NT2/D1 (cell line): ENCODE results near the gene LGALS4.
"Not testable (repeated sequence)": the region's sequence is repeated elsewhere in the genome, so short reads cannot be mapped to it uniquely, and the experiment has no call there.

Experiments
- DNase-seq: peaks from one replicate; pipeline ENCODE4 v3.0.0-alpha.2; 2011; ENCODE audit warnings: low read depth, low spot score
- H3K27me3 ChIP-seq: 2 replicates; pipeline ENCODE4 v1.6.0; 2011; ENCODE audit warnings: mild to moderate bottlenecking; ENCODE audit not compliant: insufficient read length, insufficient read depth
- H3K36me3 ChIP-seq: 2 replicates; pipeline ENCODE4 v1.6.1; 2011; ENCODE audit warnings: mild to moderate bottlenecking, low read length, mixed read lengths; ENCODE audit not compliant: insufficient read depth, insufficient read length
- H3K4me1 ChIP-seq: 2 replicates; pipeline ENCODE4 v1.5.1; 2011; ENCODE audit not compliant: insufficient read depth, insufficient read length
- H3K4me3 ChIP-seq: 2 replicates; pipeline ENCODE4 v1.5.1; 2011; ENCODE audit warnings: low read depth; ENCODE audit not compliant: insufficient read length
- H3K9ac ChIP-seq: 2 replicates; pipeline ENCODE4 v1.6.0; 2011; ENCODE audit warnings: low read depth; ENCODE audit not compliant: insufficient read length
- H3K9me3 ChIP-seq: 2 replicates; pipeline ENCODE4 v1.5.1; 2011; ENCODE audit warnings: mild to moderate bottlenecking, low read length; ENCODE audit not compliant: insufficient read depth
- SUZ12 ChIP-seq: IDR thresholded peaks from 2 replicates; pipeline ENCODE4 v1.6.1; 2011; ENCODE audit not compliant: insufficient read length, insufficient read depth; ENCODE audit errors: extremely low read depth
- YY1 ChIP-seq: IDR thresholded peaks from 2 replicates; pipeline ENCODE4 v1.6.1; 2011; ENCODE audit not compliant: insufficient read length, insufficient read depth
- ZNF274 ChIP-seq: IDR thresholded peaks from 2 replicates; pipeline ENCODE4 v1.6.1; 2011; ENCODE audit warnings: mild to moderate bottlenecking, low read depth, low read length

LGALS4 gene

GRCh38 chr19:38816131-38816750 is 3.5 kb upstream of the LGALS4 start:
- TF ChIP-seq SUZ12 (no peak), YY1 (no peak), ZNF274 (no peak)
- no peak for DNase-seq
- Histone ChIP-seq H3K9me3 (peaks cover 6% of the 10 kb centered on the region; the same call in 1 of the 2 replicates), H3K4me1 (peaks cover 4% of the 10 kb centered on the region), H3K4me3 (no peak overlapping the region), H3K9ac (no peak overlapping the region), H3K27me3 (no peaks in the 10 kb centered on the region), H3K36me3 (peaks cover 28% of the 10 kb centered on the region)

GRCh38 chr19:38815059-38816001 is 2.6 kb upstream of the LGALS4 start:
- Histone ChIP-seq H3K4me3 (no peak overlapping the region), H3K36me3 (peaks cover 28% of the 10 kb centered on the region), H3K9ac (no peak overlapping the region), H3K4me1 (peaks cover 4% of the 10 kb centered on the region), H3K9me3 (no peaks in the 10 kb centered on the region), H3K27me3 (no peaks in the 10 kb centered on the region)
- TF ChIP-seq YY1 (no peak), ZNF274 (no peak), SUZ12 (no peak)
- no peak for DNase-seq

- not testable (repeated sequence) for H3K9me3 ChIP-seq, H3K4me3 ChIP-seq, H3K4me1 ChIP-seq, DNase-seq, H3K27me3 ChIP-seq, H3K9ac ChIP-seq
- H3K36me3 ChIP-seq, result peaks cover 28% of the 10 kb centered on the region
Observed at GRCh38 chr19:38813932-38814331, 1.2 kb upstream of the LGALS4 start.

GRCh38 chr19:38813323-38813722 is 578 bp upstream of the LGALS4 start:
- no peaks in the 10 kb centered on the region for H3K9me3 ChIP-seq
- H3K36me3 ChIP-seq, result peaks cover 28% of the 10 kb centered on the region
- no peaks in the 10 kb centered on the region for H3K4me1 ChIP-seq
- TF ChIP-seq SUZ12 (no peak), YY1 (no peak), ZNF274 (no peak)
- H3K4me3 ChIP-seq, result no peak overlapping the region
- H3K9ac ChIP-seq, result no peak overlapping the region
- no peak for DNase-seq
- H3K27me3 ChIP-seq, result no peaks in the 10 kb centered on the region

- H3K9ac ChIP-seq, result no peak overlapping the region
- no peaks in the 10 kb centered on the region; the same call in 1 of the 2 replicates for H3K9me3 ChIP-seq
- no peaks in the 10 kb centered on the region for H3K4me1 ChIP-seq
- DNase-seq, result no peak
- peaks cover 23% of the 10 kb centered on the region for H3K36me3 ChIP-seq
- H3K4me3 ChIP-seq, result no peak overlapping the region
- no peak for TF ChIP-seq YY1
- TF ChIP-seq SUZ12, result no peak
- no peak for TF ChIP-seq ZNF274
- H3K27me3 ChIP-seq, result no peaks in the 10 kb centered on the region
Observed at GRCh38 chr19:38812009-38812840, 520 bp downstream of the LGALS4 start.

- no peaks in the 10 kb centered on the region; the same call in 1 of the 2 replicates for H3K9me3 ChIP-seq
- no peak overlapping the region for H3K4me3 ChIP-seq
- TF ChIP-seq YY1 (no peak), ZNF274 (no peak), SUZ12 (no peak)
- peaks cover 3% of the 10 kb centered on the region for H3K36me3 ChIP-seq
- no peaks in the 10 kb centered on the region for H3K4me1 ChIP-seq
- H3K27me3 ChIP-seq, result no peaks in the 10 kb centered on the region
- no peak overlapping the region for H3K9ac ChIP-seq
- DNase-seq, result no peak
Observed at GRCh38 chr19:38809592-38810252, 3.0 kb downstream of the LGALS4 start.

- H3K36me3 ChIP-seq, result peaks cover 3% of the 10 kb centered on the region
- TF ChIP-seq YY1 (no peak), SUZ12 (no peak), ZNF274 (no peak)
- H3K9ac ChIP-seq, result no peak overlapping the region
- no peak for DNase-seq
- no peak overlapping the region for H3K4me3 ChIP-seq
- H3K9me3 ChIP-seq, result no peaks in the 10 kb centered on the region; the same call in 1 of the 2 replicates
- no peaks in the 10 kb centered on the region for H3K27me3 ChIP-seq
- H3K4me1 ChIP-seq, result no peaks in the 10 kb centered on the region
Observed at GRCh38 chr19:38808741-38809140, 4.0 kb downstream of the LGALS4 start.

GRCh38 chr19:38807374-38808098 is 5.2 kb downstream of the LGALS4 start:
- H3K36me3 ChIP-seq, H3K9ac ChIP-seq, DNase-seq, H3K4me3 ChIP-seq, H3K9me3 ChIP-seq, H3K4me1 ChIP-seq, H3K27me3 ChIP-seq: not testable (repeated sequence)
